DND-41 (cell line): ENCODE data around the gene YTHDF1.

Source experiments
- EZH2 ChIP-seq: IDR thresholded peaks from 3 replicates; pipeline ENCODE4 v1.6.1; 2012; ENCODE audit warnings: borderline replicate concordance, low read depth, mild to moderate bottlenecking, moderate library complexity, low read length, inconsistent platforms; ENCODE audit not compliant: severe bottlenecking
- TF ChIP-seq, protein P1 (sequence below): IDR thresholded peaks from 2 replicates; pipeline ENCODE4 v1.5.1; 2012; ENCODE audit warnings: borderline replicate concordance, low read length, moderate library complexity, mild to moderate bottlenecking; ENCODE audit not compliant: poor library complexity, severe bottlenecking; ENCODE audit errors: extremely low read depth

DNA sequence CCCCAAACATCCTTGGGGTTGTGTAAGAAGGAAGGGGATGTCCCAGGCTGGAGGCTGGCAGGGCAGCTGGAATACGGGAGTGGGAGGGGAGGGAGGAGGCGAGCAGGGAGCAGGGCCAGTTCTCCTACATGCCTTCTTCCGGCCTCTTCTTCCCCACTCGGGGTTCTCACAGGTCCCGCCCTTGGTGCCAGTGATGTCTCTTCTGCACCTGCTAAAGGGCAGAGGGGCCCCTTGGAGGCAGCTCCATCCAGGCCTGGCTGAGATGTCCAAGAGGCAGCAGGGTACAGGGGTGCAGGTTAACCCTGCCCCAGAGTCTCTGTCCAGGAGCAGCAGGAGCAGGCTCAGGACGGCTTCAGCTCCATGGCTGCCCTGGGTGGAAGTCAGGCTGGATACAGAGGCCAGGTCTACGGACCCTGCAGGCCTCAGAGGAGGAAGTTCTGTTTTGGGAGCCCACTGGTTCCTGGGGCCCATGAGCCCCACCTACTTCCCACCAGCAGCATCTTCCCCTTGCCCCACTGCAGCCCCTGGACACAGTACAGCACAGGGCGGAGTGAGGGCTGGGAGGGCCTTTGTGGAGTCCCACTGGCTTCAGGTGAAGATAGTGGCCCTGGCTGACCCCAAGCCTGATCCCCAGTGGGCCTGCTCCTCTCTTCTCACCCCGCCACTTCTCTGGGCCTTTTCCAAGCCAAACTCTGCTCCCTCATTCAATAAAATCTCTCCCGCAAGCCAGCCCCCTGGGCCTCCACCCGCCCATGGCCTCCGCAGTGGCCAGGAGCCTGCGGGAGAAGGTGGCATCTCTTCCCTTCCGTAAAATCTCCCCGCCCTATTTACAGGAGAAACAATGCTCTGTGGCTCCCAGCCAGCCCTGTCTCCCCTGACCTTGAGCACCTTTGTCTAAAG is 60.4 kb downstream of the YTHDF1 start:
- TF ChIP-seq, protein P1, sequence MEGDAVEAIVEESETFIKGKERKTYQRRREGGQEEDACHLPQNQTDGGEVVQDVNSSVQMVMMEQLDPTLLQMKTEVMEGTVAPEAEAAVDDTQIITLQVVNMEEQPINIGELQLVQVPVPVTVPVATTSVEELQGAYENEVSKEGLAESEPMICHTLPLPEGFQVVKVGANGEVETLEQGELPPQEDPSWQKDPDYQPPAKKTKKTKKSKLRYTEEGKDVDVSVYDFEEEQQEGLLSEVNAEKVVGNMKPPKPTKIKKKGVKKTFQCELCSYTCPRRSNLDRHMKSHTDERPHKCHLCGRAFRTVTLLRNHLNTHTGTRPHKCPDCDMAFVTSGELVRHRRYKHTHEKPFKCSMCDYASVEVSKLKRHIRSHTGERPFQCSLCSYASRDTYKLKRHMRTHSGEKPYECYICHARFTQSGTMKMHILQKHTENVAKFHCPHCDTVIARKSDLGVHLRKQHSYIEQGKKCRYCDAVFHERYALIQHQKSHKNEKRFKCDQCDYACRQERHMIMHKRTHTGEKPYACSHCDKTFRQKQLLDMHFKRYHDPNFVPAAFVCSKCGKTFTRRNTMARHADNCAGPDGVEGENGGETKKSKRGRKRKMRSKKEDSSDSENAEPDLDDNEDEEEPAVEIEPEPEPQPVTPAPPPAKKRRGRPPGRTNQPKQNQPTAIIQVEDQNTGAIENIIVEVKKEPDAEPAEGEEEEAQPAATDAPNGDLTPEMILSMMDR, result no peak
- TF ChIP-seq EZH2, result no peak
